ENCODE data around the gene SMYD3.

Gene SMYD3

DNA sequence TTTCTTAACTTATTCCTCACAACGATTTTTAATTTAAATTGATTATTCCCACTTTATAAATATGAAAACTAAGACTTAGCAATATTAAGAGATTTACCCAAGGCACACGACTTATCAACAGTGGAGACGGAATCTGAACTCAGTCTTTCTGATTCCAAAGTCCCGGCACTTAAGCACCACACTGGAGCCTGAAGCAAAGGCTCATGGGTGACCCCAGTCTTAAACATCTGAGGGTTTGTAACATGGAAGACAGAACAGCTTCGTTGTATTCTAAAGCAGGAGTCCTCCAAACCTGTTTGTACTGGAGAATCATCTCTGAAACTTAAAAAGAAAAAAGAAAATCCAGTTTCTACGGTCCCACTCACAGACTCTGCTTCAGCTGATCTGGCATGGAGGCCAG is 519.5 kb downstream of the SMYD3 start:
- Histone ChIP-seq H3K27ac (ENCODE audit: low read depth, low read length) (no peak overlapping the region), H3K79me2 (ENCODE audit: insufficient read depth, low read length) (no peaks in the 10 kb centered on the region), H3K4me3 (ENCODE audit: insufficient read depth, low read length, poor library complexity, severe bottlenecking) (no peak overlapping the region), H4K20me1 (ENCODE audit: low read depth, low read length) (no peaks in the 10 kb centered on the region), H3K4me2 (ENCODE audit: low read depth, low read length, poor library complexity, severe bottlenecking) (no peak overlapping the region), H3K9me2 (replicated peaks; ENCODE audit: insufficient read depth, low read length) (no peaks in the 10 kb centered on the region), H3F3A (ENCODE audit: insufficient read depth) (no peaks in the 10 kb centered on the region), H2AFZ (ENCODE audit: low read depth, low read length, severe bottlenecking) (no peak overlapping the region), H3K36me3 (ENCODE audit: low read length) (no peaks in the 10 kb centered on the region), H3K27me3 (ENCODE audit: low read length) (no peaks in the 10 kb centered on the region), H3K9ac (ENCODE audit: low read length) (no peak overlapping the region), H3K9me3 (ENCODE audit: insufficient read depth, low read length) (no peaks in the 10 kb centered on the region)
- TF ChIP-seq, protein P1, sequence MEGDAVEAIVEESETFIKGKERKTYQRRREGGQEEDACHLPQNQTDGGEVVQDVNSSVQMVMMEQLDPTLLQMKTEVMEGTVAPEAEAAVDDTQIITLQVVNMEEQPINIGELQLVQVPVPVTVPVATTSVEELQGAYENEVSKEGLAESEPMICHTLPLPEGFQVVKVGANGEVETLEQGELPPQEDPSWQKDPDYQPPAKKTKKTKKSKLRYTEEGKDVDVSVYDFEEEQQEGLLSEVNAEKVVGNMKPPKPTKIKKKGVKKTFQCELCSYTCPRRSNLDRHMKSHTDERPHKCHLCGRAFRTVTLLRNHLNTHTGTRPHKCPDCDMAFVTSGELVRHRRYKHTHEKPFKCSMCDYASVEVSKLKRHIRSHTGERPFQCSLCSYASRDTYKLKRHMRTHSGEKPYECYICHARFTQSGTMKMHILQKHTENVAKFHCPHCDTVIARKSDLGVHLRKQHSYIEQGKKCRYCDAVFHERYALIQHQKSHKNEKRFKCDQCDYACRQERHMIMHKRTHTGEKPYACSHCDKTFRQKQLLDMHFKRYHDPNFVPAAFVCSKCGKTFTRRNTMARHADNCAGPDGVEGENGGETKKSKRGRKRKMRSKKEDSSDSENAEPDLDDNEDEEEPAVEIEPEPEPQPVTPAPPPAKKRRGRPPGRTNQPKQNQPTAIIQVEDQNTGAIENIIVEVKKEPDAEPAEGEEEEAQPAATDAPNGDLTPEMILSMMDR (IDR thresholded peaks at IDR 0.05; ENCODE audit: insufficient read depth, low read length, poor library complexity, severe bottlenecking): no peak
- no peak for TF ChIP-seq EZH2phosphoT487 (conservative IDR thresholded peaks at IDR 0.05; ENCODE audit: low read length)

DNA sequence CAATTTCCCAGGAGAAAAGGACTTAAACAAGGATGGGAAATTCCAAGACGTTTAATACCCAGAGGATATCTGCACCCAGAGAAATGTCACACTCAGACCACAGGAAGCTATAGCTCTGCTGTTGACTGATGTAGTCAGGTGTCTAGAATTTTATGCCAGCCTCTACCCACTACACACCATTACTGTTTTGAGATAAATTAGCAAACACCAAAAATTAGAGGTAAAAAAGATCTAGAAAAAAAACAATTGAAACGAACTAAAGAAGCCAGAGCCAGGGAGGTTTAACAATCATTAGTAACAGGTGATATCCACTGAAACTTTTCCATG is 519.9 kb downstream of the SMYD3 start:
- Histone ChIP-seq H2AFZ (ENCODE audit: low read depth, low read length, severe bottlenecking) (no peak overlapping the region), H3K27ac (ENCODE audit: low read depth, low read length) (no peak overlapping the region), H3F3A (ENCODE audit: insufficient read depth) (no peaks in the 10 kb centered on the region), H3K9me2 (replicated peaks; ENCODE audit: insufficient read depth, low read length) (no peaks in the 10 kb centered on the region), H3K9me3 (ENCODE audit: insufficient read depth, low read length) (no peaks in the 10 kb centered on the region), H3K4me3 (ENCODE audit: insufficient read depth, low read length, poor library complexity, severe bottlenecking) (no peak overlapping the region), H3K4me2 (ENCODE audit: low read depth, low read length, poor library complexity, severe bottlenecking) (no peak overlapping the region), H4K20me1 (ENCODE audit: low read depth, low read length) (no peaks in the 10 kb centered on the region), H3K27me3 (ENCODE audit: low read length) (no peaks in the 10 kb centered on the region), H3K79me2 (ENCODE audit: insufficient read depth, low read length) (no peaks in the 10 kb centered on the region), H3K9ac (ENCODE audit: low read length) (no peak overlapping the region), H3K36me3 (ENCODE audit: low read length) (no peaks in the 10 kb centered on the region)
- TF ChIP-seq, protein P1 (IDR thresholded peaks at IDR 0.05; ENCODE audit: insufficient read depth, low read length, poor library complexity, severe bottlenecking): no peak
- no peak for TF ChIP-seq EZH2phosphoT487 (conservative IDR thresholded peaks at IDR 0.05; ENCODE audit: low read length)

DNA sequence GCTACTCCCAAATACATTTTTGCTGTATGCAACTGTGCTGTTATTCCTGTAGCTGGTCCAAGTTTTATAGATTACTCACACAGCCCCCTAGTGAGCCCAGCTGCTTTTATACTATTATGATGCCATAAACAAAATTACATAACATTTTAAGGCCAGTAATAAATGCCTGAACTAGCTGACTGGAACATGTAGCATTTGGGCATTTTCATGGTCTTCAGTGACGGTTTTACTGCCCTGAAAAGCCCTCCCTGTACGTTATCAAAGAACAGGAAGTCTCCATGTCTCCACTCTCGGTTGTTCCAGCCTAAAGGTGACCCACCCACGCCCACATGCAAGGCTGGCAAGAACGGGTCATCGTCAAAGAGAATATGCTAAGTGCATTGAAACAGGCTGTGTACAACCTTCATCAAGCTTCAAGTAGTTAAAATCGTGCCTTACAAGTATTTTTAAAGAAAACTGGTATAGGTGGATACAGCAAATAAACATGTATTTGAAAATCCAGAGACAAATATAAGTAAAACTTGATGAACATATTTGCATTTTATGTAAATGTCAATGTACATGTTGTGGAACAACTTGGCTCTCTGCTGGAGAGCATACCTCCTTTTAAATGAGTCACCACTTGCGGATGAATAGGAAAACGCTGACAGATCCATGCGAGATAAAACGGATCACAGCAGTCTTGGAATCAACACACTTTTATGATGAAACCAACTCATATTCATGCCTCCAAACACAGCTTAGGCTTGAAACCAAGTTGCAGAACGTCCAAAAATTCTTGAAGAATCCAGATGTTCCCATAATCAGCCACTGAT is 520.5 kb downstream of the SMYD3 start:
- TF ChIP-seq, protein P1 (IDR thresholded peaks at IDR 0.05; ENCODE audit: insufficient read depth, low read length, poor library complexity, severe bottlenecking): no peak
- TF ChIP-seq EZH2phosphoT487 (conservative IDR thresholded peaks at IDR 0.05; ENCODE audit: low read length): no peak
- Histone ChIP-seq H3K27ac (ENCODE audit: low read depth, low read length) (no peak overlapping the region), H3K9ac (ENCODE audit: low read length) (no peak overlapping the region), H2AFZ (ENCODE audit: low read depth, low read length, severe bottlenecking) (no peak overlapping the region), H3K9me2 (replicated peaks; ENCODE audit: insufficient read depth, low read length) (no peaks in the 10 kb centered on the region), H3K9me3 (ENCODE audit: insufficient read depth, low read length) (no peaks in the 10 kb centered on the region), H4K20me1 (ENCODE audit: low read depth, low read length) (no peaks in the 10 kb centered on the region), H3K79me2 (ENCODE audit: insufficient read depth, low read length) (no peaks in the 10 kb centered on the region), H3K27me3 (ENCODE audit: low read length) (no peaks in the 10 kb centered on the region), H3K4me2 (ENCODE audit: low read depth, low read length, poor library complexity, severe bottlenecking) (no peak overlapping the region), H3F3A (ENCODE audit: insufficient read depth) (no peaks in the 10 kb centered on the region), H3K36me3 (ENCODE audit: low read length) (no peaks in the 10 kb centered on the region), H3K4me3 (ENCODE audit: insufficient read depth, low read length, poor library complexity, severe bottlenecking) (no peak overlapping the region)
